WERI-Rb-1 (cell line): ENCODE measurements around the gene NHERF2.

Experiments
- DNase-seq: peaks from one replicate; pipeline ENCODE4 v3.0.0-alpha.2; 2020
- H3K27ac ChIP-seq: fragments of 250-450 bp; sonication (Bioruptor Pico); 2 replicates; pipeline ENCODE4 v1.5.1; 2020; ENCODE audit warnings: mild to moderate bottlenecking, moderate library complexity
- H3K27me3 ChIP-seq: fragments of 250-450 bp; sonication (Bioruptor Pico); 2 replicates; pipeline ENCODE4 v1.5.1; 2021; ENCODE audit warnings: mild to moderate bottlenecking, low read depth, moderate library complexity; ENCODE audit not compliant: insufficient read depth, severe bottlenecking
- H3K36me3 ChIP-seq: fragments of 250-450 bp; sonication (Bioruptor Pico); 2 replicates; pipeline ENCODE4 v1.5.1; 2020; ENCODE audit warnings: mild to moderate bottlenecking, moderate library complexity
- H3K4me3 ChIP-seq: 2 replicates; pipeline ENCODE4 v1.5.1; 2011; ENCODE audit warnings: low read depth, mild to moderate bottlenecking, control low read depth, low read length
- H3K9me3 ChIP-seq: fragments of 250-450 bp; sonication (Bioruptor Pico); 2 replicates; pipeline ENCODE4 v1.5.1; 2021; ENCODE audit warnings: mild to moderate bottlenecking, moderate library complexity; ENCODE audit not compliant: severe bottlenecking
- TF ChIP-seq, protein P1 (sequence below): IDR thresholded peaks from 2 replicates; pipeline ENCODE4 v1.5.1; 2011; ENCODE audit warnings: low read depth, mild to moderate bottlenecking, control low read depth, inconsistent platforms, low read length

NHERF2 gene

DNA sequence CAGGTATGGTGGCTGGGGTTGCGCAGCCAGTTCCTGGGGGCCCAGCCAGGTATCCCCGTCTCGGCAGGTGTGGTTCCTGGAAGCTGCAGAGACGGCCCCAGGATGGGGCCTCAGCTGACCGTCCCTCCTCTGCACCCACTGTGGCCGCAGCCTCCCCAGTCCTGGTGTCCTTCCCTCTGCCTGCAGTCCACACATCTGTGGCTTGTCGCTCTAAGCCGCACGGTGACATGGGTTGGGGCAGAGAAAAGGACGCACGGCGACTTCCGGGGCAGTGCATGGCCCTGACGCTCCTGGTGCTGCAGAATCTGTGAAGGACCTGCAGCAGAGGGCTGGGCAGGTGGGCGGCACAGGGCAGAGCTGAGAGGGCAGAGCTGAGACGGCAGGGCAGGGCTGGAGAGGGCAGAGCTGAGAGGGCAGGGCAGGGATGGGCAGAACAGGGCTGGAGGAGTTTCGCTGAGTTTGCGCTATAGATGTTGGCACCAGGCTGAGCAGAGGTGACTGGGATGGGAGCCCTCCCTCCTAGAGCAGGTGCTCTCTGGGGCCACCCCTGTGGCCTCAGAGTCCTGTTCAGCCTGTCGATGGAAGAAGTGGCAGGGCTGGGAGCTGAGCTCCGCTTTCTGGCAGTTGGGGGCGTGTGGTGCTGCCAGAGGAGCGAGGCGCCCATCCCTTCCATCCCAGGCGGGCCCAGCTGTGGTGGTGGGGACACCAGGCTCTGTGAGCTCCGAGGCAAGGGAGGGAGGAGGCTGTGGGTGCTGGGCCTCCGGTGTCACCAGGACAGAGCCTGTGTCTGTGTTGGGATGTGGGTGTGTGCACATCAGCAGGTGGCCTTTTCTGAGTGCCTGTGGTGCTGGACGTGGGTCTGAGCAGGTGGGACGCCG lies 44.1 kb downstream of the NHERF2 start:
- Histone ChIP-seq H3K27ac (no peak overlapping the region), H3K36me3 (peaks cover 72% of the 10 kb centered on the region), H3K9me3 (no peaks in the 10 kb centered on the region), H3K27me3 (no peaks in the 10 kb centered on the region), H3K4me3 (no peak overlapping the region)
- TF ChIP-seq, protein P1, sequence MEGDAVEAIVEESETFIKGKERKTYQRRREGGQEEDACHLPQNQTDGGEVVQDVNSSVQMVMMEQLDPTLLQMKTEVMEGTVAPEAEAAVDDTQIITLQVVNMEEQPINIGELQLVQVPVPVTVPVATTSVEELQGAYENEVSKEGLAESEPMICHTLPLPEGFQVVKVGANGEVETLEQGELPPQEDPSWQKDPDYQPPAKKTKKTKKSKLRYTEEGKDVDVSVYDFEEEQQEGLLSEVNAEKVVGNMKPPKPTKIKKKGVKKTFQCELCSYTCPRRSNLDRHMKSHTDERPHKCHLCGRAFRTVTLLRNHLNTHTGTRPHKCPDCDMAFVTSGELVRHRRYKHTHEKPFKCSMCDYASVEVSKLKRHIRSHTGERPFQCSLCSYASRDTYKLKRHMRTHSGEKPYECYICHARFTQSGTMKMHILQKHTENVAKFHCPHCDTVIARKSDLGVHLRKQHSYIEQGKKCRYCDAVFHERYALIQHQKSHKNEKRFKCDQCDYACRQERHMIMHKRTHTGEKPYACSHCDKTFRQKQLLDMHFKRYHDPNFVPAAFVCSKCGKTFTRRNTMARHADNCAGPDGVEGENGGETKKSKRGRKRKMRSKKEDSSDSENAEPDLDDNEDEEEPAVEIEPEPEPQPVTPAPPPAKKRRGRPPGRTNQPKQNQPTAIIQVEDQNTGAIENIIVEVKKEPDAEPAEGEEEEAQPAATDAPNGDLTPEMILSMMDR: no peak
- no peak for DNase-seq

DNA sequence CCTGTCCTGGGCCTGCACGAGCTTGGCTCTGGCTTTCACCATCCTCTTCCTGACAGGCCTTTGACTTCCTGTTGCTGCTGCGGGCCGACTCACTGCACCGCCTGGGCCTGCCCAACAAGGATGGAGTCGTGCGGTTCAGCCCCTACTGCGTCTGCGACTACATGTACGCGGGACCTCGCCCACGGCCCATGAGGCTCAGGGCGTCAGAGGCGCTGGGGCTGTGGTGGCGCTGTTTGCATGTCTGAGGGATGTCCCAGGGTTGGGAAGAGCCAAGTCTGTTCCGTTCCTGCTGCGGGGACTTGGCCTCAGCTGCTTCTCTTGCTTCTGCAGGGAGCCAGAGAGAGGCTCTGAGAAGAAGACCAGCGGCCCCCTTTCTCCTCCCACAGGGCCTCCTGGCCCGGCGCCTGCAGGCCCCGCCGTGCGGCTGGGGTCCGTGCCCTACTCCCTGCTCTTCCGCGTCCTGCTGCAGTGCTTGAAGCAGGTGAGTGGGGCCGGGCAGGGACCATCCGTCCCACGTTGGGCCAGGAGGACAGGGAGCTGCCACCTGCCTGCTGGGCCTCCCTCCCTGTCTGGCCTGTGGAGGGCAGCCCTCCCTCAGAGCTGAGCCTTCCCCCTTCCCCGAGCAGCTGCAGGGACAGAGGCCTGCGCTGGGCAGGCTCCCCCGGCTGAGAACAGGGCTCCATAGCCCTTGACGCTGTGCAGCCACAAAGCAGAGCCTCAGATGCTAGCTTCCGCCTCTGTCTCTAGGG lies 44.9 kb downstream of the NHERF2 start:
- H3K9me3 ChIP-seq: no peaks in the 10 kb centered on the region
- no peak overlapping the region for H3K27ac ChIP-seq
- no peak for DNase-seq
- H3K4me3 ChIP-seq: no peak overlapping the region
- TF ChIP-seq, protein P1: peak; percentile 44
- peaks cover 74% of the 10 kb centered on the region for H3K36me3 ChIP-seq
- H3K27me3 ChIP-seq: no peaks in the 10 kb centered on the region

DNA sequence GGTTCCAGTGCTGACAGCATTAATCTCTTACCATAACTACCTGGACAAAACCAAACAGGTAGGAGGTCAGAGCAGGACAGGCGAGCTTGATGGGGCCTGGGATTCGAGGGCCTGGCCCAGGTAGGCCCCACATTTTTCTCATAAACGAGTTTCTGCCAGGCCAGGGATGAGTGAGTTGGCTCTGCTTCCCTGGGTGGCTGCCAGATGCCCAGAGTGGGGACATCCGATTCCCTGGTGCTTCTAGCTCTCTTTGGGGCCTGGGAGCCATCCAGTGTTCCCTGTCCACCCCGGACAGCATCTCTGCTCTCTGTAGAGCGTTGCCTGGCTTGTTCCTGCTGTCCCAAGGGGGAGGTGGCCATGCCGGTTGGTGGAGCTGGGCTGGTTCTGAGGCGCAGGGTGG lies 46.2 kb downstream of the NHERF2 start:
- TF ChIP-seq, protein P1: no peak
- peaks cover 65% of the 10 kb centered on the region for H3K36me3 ChIP-seq
- no peak overlapping the region for H3K4me3 ChIP-seq
- DNase-seq: no peak
- H3K27ac ChIP-seq: no peak overlapping the region
- no peaks in the 10 kb centered on the region for H3K27me3 ChIP-seq
- H3K9me3 ChIP-seq: no peaks in the 10 kb centered on the region

DNA sequence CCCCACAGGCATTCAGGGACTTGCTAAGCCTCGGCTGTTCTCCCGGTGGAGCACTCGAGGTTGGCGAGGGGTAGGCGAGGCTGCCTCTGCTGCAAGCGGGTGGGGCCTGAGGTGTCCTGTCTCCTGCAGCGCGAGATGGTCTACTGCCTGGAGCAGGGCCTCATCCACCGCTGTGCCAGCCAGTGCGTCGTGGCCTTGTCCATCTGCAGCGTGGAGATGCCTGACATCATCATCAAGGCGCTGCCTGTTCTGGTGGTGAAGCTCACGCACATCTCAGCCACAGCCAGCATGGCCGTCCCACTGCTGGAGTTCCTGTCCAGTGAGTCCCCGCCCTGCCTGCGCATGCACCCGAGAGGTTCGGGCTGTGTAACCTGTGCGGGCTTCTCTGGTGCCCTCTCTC lies 47.4 kb downstream of the NHERF2 start:
- TF ChIP-seq, protein P1: no peak
- H3K27ac ChIP-seq: no peak overlapping the region
- H3K27me3 ChIP-seq: no peaks in the 10 kb centered on the region
- no peak for DNase-seq
- peaks cover 60% of the 10 kb centered on the region for H3K36me3 ChIP-seq
- H3K9me3 ChIP-seq: no peaks in the 10 kb centered on the region
- no peak overlapping the region for H3K4me3 ChIP-seq

DNA sequence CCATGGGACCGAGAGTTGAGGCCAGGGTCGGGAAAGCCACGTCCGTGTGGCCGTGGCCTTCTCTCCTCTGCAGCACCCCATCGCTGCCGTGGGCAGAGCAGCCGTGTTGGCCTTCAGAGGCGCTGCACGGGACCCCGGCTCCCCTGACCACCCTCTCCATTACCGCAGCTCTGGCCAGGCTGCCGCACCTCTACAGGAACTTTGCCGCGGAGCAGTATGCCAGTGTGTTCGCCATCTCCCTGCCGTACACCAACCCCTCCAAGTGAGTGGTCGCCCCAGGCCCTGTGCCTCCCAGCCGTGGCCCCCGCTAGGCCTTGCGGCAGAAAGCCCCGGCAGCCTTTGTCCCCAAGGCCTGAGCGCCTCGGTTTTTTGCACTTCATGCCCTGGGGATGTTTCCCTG lies 48.9 kb downstream of the NHERF2 start:
- no peaks in the 10 kb centered on the region for H3K27me3 ChIP-seq
- H3K27ac ChIP-seq: no peak overlapping the region
- no peaks in the 10 kb centered on the region for H3K9me3 ChIP-seq
- TF ChIP-seq, protein P1: no peak
- peaks cover 64% of the 10 kb centered on the region for H3K36me3 ChIP-seq
- H3K4me3 ChIP-seq: no peak overlapping the region
- no peak for DNase-seq
